GM18909 (cell line): ENCODE measurements around the gene CYBC1.

Experiments
- ATAC-seq: cut with Tn5 transposase; IDR thresholded peaks from one replicate; pipeline ENCODE4 v1.9.1; 2021; ENCODE audit warnings: mild to moderate bottlenecking; ENCODE audit not compliant: unreplicated experiment, poor library complexity

CYBC1 gene

GRCh38 chr17:82436601-82437324, 13.8 kb downstream of the CYBC1 start:
- no peak for ATAC-seq

DNA sequence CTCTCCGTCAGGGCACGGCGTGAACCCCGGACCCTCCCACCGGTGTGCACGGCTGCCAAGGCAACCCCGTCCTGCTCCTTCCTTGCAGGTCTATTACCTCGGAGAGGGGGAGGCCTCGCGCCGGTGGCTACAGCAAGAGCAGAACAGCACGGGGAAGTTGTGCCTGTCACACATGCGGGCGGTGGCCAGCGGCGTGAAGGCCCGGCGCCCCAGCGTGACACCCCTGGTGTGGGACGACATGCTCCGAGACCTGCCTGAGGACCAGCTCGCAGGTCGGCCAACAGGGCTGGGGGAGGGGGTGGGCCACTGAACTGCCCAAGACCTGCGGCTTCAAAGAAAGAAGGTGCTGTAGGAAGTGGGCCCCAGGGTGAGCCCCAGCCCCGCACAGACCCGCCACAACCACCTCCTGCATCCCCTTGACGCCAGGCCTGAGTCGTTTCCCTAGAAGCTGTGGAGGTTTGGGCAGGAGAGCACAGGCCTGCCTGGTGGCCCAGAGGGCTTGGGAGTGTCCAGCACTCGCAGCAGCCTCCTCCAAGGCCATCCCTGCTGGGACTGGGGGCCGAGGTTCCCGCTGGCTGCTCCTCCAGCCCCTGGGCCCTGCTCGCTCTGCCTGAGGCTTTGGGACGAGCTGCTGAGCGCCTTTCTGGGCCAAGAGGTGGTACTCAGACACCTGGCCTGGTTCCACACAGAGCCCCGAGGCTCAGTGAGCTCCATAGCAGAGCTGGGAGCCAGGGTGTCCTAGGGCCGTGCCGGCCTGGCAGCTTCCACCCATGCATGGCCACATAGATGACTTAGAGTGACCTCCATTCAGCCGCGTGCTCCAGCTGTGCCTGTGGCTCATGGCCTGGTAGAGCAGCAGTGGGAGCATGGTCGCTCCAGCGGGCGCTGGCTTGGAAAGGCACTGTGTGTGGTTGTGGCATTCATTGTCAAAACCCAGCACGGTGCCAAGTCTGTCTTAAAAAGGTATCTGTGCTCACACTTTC, 14.7 kb downstream of the CYBC1 start:
- no peak for ATAC-seq

DNA sequence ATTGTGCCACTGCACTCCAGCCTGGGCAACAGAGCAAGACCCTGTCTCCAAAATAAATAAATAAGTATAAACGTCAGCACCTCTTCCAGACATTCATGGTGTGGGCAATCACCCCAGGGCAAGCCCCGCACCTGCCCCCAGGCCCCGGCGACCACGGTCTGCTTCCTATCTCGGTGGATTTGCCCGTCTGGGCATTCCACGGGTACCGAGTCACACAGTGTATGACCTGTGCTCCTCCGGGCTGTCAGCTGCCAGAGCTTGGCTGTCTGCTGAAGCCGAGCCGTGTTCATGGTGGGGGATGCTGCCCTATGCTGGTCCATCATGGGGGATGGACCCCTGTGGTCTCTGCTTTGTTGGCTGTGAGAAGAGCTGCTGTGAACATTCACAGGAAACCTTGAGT, 15.4 kb downstream of the CYBC1 start:
- no peak for ATAC-seq

- ATAC-seq, result no peak
Observed at GRCh38 chr17:82434216-82434565, 16.4 kb downstream of the CYBC1 start.

GRCh38 chr17:82433560-82434215, 16.9 kb downstream of the CYBC1 start:
- ATAC-seq, result no peak

DNA sequence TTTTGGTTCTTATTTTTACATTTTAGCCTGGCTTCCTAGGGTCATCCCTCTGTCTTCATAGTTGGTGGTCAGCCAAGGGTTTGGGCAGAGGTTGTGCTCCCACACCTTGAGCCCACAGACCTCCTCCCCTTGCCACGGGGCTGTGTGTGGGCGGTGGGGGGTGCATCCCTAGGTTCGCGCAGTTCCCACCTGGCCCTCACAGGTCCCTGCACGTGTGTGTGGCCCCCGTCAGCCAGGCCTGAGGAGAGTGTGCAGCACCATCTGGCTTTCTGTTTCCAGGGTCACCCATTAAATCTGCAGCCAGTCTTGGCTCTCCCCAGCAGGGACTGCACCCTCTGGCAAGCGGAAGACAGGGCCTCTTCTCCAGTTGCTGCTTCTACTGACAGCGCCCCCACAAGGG, 18.5 kb downstream of the CYBC1 start:
- no peak for ATAC-seq

DNA sequence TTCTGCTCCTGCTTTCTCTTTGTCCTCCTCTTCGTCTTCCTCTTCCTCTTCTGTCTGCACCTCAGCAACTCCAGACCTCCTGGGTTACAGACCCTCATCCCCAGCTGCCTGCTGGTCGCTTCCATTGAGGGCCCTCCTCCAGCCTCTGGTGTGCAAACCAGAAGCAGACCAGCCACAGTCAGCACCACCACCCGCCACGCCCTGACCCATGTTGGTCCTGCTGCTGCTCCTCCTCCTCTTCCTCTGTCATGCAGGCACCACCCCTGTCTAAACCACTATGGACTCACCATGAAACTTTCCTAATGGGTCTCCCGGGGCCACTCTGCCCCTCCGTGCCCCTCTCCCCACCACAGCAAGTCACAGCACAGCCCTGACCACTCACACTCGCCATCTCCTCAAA, 20.7 kb downstream of the CYBC1 start:
- no peak for ATAC-seq

DNA sequence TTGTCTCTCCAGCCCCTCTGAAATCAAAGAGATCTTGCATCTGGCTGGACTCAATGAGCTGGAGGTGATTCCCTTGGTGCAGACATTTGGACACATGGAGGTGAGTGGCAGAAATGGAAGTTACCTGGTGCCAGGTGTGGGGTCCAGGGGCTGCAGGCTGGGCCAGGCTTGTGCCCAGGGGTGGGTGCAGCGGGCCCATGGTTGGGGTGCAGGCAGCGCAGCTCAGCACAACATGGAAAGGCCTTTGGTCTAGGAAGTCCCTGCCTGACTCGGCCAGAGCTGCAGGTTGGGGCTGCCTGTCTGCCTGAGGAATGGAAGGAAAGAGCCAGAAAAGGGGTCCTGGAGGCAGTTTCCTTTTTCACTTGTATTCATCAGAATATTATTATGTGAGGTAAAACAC, 22.0 kb downstream of the CYBC1 start:
- no peak for ATAC-seq

DNA sequence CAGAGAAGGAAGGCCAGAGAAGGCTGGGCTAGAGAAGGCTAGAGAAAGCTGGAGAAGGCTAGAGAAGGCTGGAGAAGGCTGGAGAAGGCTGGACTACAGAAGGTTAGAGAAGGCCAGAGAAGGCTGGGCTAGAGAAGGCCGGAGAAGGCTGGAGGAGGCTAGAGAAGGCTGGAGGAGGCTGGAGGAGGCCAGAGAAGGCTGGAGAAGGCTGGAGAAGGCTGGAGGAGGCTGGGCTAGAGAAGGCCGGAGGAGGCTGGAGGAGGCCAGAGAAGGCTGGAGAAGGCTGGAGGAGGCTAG, 25.7 kb downstream of the CYBC1 start:
- ATAC-seq, result no peak

- ATAC-seq, result no peak
Observed at GRCh38 chr17:82424001-82424862, 26.3 kb downstream of the CYBC1 start.

GRCh38 chr17:82419540-82419939, 31.0 kb downstream of the CYBC1 start:
- no peak for ATAC-seq

- peak; percentile 86 for ATAC-seq
Observed at GRCh38 chr17:82418001-82418986, 32.3 kb downstream of the CYBC1 start, which contains the start of the genes HEXD and OGFOD3. TSS of gene HEXD (plus strand) at chr17:82418347. CDS start at chr17:82419800, 1,453 bp downstream. TSS of gene OGFOD3 (minus strand) at chr17:82418586. CDS start at chr17:82418485, 101 bp downstream.

DNA sequence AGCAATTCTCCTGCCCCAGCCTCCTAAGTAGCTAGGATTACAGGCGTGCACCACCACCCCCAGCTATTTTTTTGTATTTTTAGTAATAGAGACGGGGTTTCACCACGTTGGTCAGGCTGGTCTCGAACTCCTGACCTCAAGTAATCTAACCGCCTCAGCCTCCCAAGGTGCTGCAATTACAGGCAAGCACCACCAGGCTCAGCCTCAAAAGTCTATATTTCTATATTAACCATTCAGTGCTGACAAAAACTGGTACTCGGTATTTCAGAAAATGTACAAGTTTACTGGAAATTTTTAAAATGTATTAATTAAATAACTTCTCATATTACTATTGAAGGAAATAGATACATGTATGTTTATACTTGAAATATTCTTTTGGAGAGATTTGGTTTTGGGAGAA, 33.8 kb downstream of the CYBC1 start:
- no peak for ATAC-seq

DNA sequence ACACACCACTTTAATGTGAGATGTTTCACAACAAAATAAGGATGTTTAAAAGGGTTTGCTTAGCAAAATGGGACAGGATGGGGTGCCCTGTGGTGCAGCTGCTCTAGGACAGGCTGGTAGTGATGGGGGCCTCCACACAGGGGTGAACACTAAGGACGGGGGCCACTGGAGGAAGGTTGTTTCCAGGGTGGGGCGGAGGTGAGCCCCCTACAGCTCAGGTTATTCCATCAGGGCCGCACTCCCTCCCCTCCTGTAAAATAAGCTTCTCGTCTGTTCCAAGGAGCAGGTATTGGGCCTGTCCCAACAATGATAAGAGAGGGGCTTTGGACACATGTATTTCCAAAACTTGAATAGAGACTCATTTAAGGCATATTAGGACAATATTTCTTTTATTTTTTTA, 34.3 kb downstream of the CYBC1 start:
- no peak for ATAC-seq

DNA sequence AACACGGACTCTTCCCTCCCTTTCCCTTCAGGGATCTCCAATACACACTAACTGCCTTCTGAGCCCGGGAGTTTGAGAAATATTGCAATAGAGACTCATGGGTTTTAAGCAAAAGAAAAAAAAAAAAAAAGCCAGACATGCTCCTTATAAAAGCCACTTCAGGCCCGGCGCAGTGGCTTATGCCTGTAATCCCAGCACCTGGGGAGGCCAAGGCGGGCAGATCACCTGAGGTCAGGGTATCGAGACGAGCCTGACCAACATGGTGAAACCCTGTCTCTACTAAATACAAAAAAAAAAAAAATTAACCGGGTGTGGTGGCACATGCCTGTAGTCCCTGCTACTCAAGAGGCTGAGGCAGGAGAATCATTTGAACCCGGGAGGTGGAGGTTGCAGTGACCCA, 34.8 kb downstream of the CYBC1 start:
- ATAC-seq, result no peak

DNA sequence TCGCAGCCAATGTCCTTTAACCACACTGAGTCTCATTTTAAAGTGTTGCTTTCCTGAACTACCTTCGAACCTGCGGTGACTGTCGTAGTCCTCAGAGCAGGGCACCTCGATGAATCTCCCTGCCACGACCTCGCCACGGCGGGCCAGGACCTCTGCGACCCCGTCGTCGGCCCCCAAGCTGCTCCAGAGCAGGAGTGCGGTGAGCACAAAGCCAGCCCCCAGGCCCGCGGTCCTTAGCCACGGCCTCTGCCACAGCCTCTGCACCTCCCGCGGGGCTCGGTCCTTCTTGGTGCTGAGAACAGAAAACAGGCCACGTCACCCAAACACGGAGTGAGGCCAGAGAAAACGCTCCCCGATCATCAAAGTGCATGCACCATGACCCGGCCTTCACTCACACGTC, 35.2 kb downstream of the CYBC1 start:
- ATAC-seq, result no peak

DNA sequence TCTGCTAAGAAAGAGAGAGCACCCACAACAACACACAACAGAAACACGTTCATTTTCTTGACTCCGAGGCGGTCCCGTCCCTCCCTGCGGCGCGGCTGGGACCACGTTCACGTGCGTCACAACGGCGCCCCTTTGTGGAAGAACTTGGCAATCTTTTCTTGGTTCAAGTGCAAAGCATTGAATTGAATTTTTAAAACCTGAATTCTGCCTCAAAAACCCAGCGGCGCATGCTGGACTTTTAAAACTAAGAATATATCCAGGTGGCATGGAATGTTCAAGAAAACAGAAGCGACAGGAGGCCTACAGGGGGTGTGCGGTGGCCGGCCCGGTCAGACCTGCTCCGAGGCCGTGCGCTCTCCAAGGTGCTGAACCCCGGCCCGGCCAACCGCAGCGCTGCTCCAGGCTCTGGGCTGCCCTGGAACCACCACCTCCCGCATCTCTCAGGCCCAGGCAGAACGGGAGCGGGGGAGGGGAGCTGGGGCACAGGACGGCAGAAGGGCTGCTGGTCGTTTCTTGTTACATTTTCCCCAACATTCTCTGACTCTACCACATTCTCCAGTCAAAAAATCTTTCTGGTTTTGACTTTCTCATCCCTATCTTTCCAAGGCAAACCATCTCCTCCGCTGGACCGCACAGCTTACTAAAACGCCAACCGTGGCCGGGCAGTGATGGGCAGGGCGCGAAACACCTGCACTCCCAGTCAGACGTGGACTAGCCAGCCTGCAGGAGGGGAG, 35.8 kb downstream of the CYBC1 start:
- no peak for ATAC-seq
